ENCODE results near the gene ZNF598. TPM values are rescaled to one million over a fixed set of nuclear protein-coding genes. Genes with fewer than 3 reads are reported as not detected.

The ZNF598 gene
- total RNA-seq, 1 experiment from 2014 or later = 70.9 TPM

- Histone ChIP-seq H2AFZ (ENCODE audit: low read length) (no peak overlapping the region), H2BK12ac (ENCODE audit: insufficient read length, low read depth, low read length) (no peak overlapping the region), H3K79me1 (ENCODE audit: insufficient read depth, low read depth, low read length, poor library complexity, severe bottlenecking) (peaks cover 24% of the 10 kb centered on the region), H3K79me2 (ENCODE audit: insufficient read depth, low read length) (peaks cover 26% of the 10 kb centered on the region; the same call in 1 of the 2 replicates), H4K8ac (replicated peaks; ENCODE audit: insufficient read length, low read depth, low read length) (no peak overlapping the region), H2AK5ac (ENCODE audit: insufficient read length, low read length) (no peak overlapping the region), H4K20me1 (ENCODE audit: control insufficient read depth, insufficient read depth, insufficient read length) (no peaks in the 10 kb centered on the region), H4K91ac (ENCODE audit: insufficient read length, low read depth, low read length) (no peak overlapping the region), H3K27ac (ENCODE audit: insufficient read length, low read depth, low read length) (no peak overlapping the region), H2BK120ac (ENCODE audit: low read depth, low read length, poor library complexity, severe bottlenecking) (no peak overlapping the region), H3K27me3 (ENCODE audit: insufficient read depth, low read length) (no peaks in the 10 kb centered on the region), H3K23ac (ENCODE audit: insufficient read length, low read depth, low read length) (no peak overlapping the region), H2BK15ac (ENCODE audit: low read depth, low read length) (no peak overlapping the region), H3K9ac (ENCODE audit: extremely low read depth, insufficient read length, low read length) (no peak overlapping the region), H3K4ac (ENCODE audit: low read depth, low read length) (no peak overlapping the region), H3K9me3 (ENCODE audit: control insufficient read depth, low read depth, low read length) (no peaks in the 10 kb centered on the region), H3K18ac (ENCODE audit: insufficient read length, low read depth, low read length) (no peak overlapping the region), H3K4me1 (ENCODE audit: insufficient read depth, low read length) (peaks cover 6% of the 10 kb centered on the region; the same call in 1 of the 2 replicates), H3K4me2 (ENCODE audit: insufficient read depth, insufficient read length, low read length) (no peak overlapping the region), H3K56ac (ENCODE audit: insufficient read length, low read depth, low read length) (no peak overlapping the region), H3K14ac (ENCODE audit: insufficient read depth, low read length) (no peak overlapping the region; the same call in 1 of the 2 replicates), H3K23me2 (ENCODE audit: insufficient read length, low read depth, low read length, poor library complexity, severe bottlenecking) (peaks cover 11% of the 10 kb centered on the region), H2BK20ac (ENCODE audit: low read depth, low read length, poor library complexity, severe bottlenecking) (no peak overlapping the region), H3T11ph (ENCODE audit: low read length) (no peak overlapping the region), H4K5ac (ENCODE audit: insufficient read length, low read depth, low read length) (no peak overlapping the region), H2BK5ac (ENCODE audit: insufficient read length, low read length) (no peak overlapping the region)
- H3K27ac Mint-ChIP-seq = peak overlapping the region in 1 of 3 experiments; percentile 80; a peak in 3 of 7 replicates
- WGBS (ENCODE audit: extremely low coverage, insufficient read length, low lambda C conversion rate) = no CpG with 5 or more reads among the region's 8 CpGs
- peaks cover 22 to 36% of the 10 kb centered on the region in 2 experiments for H3K4me1 Mint-ChIP-seq
- peaks cover 14 to 26% (median 25%) of the 10 kb centered on the region in 3 experiments for H3K36me3 Mint-ChIP-seq (ENCODE audit: insufficient read depth in 1 of 3, low read depth in 3 of 3)
- H3K9me3 Mint-ChIP-seq = no peaks in the 10 kb centered on the region; a peak in 1 of 5 replicates
- H3K27me3 Mint-ChIP-seq (ENCODE audit: low read depth) = no peaks in the 10 kb centered on the region; the same call in 1 of the 2 replicates
- H3K4me3 Mint-ChIP-seq = peak overlapping the region in 1 of 2 experiments; percentile 46; a peak in 2 of 5 replicates
- no peak for DNase-seq
- TF ChIP-seq CTCF (conservative IDR thresholded peaks at IDR 0.05) = no peak
Measured at GRCh38 chr16:2006317-2006716, 3.3 kb downstream of the ZNF598 start.
